Stimulated activated CD4-positive, alpha-beta T cell treated with anti-CD3 and anti-CD28 coated beads, Interleukin-1b, Interleukin-23, amount 100 ng/mL, for 24 hours (primary cell): ENCODE data around the gene CPSF4L.

Experiments used
- DNase-seq, 4 experiments: peaks; one replicate each; pipeline ENCODE4 v3.0.0-alpha.2; 2020; ENCODE audit warnings: low read depth in 4 of 4, low spot score in 1 of 4

Gene CPSF4L

GRCh38 chr17:73203788-73204479, 57.7 kb downstream of the CPSF4L start:
- DNase-seq, result no peak

GRCh38 chr17:73203135-73203787, 58.4 kb downstream of the CPSF4L start:
- no peak for DNase-seq

- no peak for DNase-seq
These were observed 60.2 kb downstream of the CPSF4L start for GRCh38 chr17:73201215-73202069.

- DNase-seq, result no peak
These were observed 61.2 kb downstream of the CPSF4L start for GRCh38 chr17:73200476-73200875.

GRCh38 chr17:73199751-73200317, 61.8 kb downstream of the CPSF4L start:
- DNase-seq, result no peak

- no peak for DNase-seq
These were observed 62.8 kb downstream of the CPSF4L start for GRCh38 chr17:73198930-73199260.
